HL-60 (cell line): ENCODE results near the gene TRPV5.

ENCODE experiments used
- CTCF ChIP-seq: IDR thresholded peaks from one replicate; pipeline ENCODE4 v1.5.1; 2011; ENCODE audit warnings: low read length, control low read depth, inconsistent platforms; ENCODE audit not compliant: insufficient read depth
- POLR2AphosphoS5 ChIP-seq: IDR thresholded peaks from 2 replicates; pipeline ENCODE4 v1.6.1; 2012; ENCODE audit warnings: low read depth
- REST ChIP-seq: IDR thresholded peaks from 2 replicates; pipeline ENCODE4 v1.6.1; 2012; ENCODE audit warnings: low read depth; ENCODE audit not compliant: insufficient replicate concordance

- TF ChIP-seq CTCF (no peak), POLR2AphosphoS5 (no peak), REST (no peak)
Observed at GRCh38 chr7:142884286-142884640, 49.3 kb downstream of the TRPV5 start.
